Measurements from ENCODE around the gene CD86. TPM values are rescaled to one million over a fixed set of nuclear protein-coding genes. Genes with fewer than 3 reads are reported as not detected.

The CD86 gene
- total RNA-seq, result 0.94 TPM

GRCh38 chr3:122055215-122055614 lies at the start of gene CD86:
TSS of gene CD86 (plus strand) at chr3:122055362. CDS start at chr3:122055490, 128 bp downstream.

DNA sequence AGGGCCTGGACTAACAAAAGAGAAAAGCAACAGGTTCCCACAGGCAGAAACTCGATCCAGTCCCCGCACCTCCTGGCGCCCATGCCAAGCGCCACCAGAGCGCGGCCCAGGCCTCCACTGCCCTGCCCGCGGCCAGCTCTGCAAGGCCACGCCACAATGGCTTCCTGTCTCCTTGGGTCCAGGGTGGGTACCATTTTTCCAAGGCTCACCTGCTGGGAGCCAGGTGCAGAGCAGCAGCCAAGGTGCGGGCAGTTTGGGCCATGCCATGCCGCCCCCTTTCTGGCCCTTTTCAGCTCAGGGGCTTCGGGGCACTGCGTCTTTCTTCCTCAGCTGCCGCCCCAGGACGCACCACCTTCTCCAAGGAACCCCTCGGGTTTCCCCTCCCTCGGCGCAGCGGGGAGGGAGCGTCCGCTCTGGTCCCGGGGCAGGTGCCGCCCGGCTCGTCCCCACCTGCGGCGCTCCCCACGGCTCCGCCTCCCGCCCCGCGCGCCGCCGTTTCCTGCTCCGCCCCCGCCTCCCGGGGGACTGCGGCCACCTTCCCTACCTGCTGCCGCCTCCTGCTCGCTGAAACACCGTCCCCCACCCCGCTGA lies 33.3 kb upstream of the CD86 start, which contains the start of gene ILDR1:
Gene ILDR1 (minus strand): TSS at position 437 of the 591 bp plus-strand sequence. CDS start 170 bp downstream, at position 267.

Small RNA genes lying within 50 kb of the gene (small RNA-seq; reads per million reads assigned to genes)
- not detected for gene RF00019 (ENCODE audit: low replicate concordance)

Other genes starting within 250 kb of the CD86 start
- gene IQCB1, start 220.3 kb upstream of the CD86 start, total RNA-seq, result 57.6 TPM
- 7.2 TPM for gene EAF2, start 220.2 kb upstream of the CD86 start, total RNA-seq
- 9.4 TPM for gene SLC15A2, start 161.0 kb upstream of the CD86 start, total RNA-seq
- not detected for gene ILDR1, start 33.1 kb upstream of the CD86 start, total RNA-seq
- gene CASR, start 128.3 kb downstream of the CD86 start, total RNA-seq, result 0.31 TPM